Measurements from ENCODE around the gene GARNL3. TPM values are rescaled to one million over a fixed set of nuclear protein-coding genes. Genes with fewer than 3 reads are reported as not detected.

GARNL3 gene
- total RNA-seq, 1 donor from 2014 or later, result 32.0 TPM

GRCh38 chr9:127384901-127385300, 120.3 kb downstream of the GARNL3 start:
- Histone ChIP-seq H3K9ac (no peak overlapping the region), H3K27me3 (no peaks in the 10 kb centered on the region), H3K27ac (no peak overlapping the region), H3K4me1 (no peaks in the 10 kb centered on the region), H3K36me3 (no peaks in the 10 kb centered on the region), H3K4me3 (no peak overlapping the region), H3K79me2 (ENCODE audit: low read depth) (no peaks in the 10 kb centered on the region), H2AFZ (replicated peaks) (no peak overlapping the region), H3F3A (ENCODE audit: low read depth) (no peaks in the 10 kb centered on the region), H3K4me2 (no peak overlapping the region), H3K9me3 (ENCODE audit: low read depth) (no peaks in the 10 kb centered on the region), H4K20me1 (ENCODE audit: low read depth) (no peaks in the 10 kb centered on the region)
- Mint-ChIP-seq H3K4me1 (peaks cover 34% of the 10 kb centered on the region), H3K36me3 (no peaks in the 10 kb centered on the region), H3K4me3 (no peak overlapping the region), H3K27ac (no peak overlapping the region), H3K9me3 (no peaks in the 10 kb centered on the region), H3K27me3 (ENCODE audit: insufficient read depth, low read depth) (no peaks in the 10 kb centered on the region)
- DNase-seq (ENCODE audit: low spot score), result no peak
- TF ChIP-seq EZH2 (IDR thresholded peaks at IDR 0.05) (no peak), CTCF (IDR thresholded peaks at IDR 0.05) (no peak), EZH2phosphoT487 (IDR thresholded peaks at IDR 0.05) (no peak)

- no peaks in the 10 kb centered on the region for H3K4me1 ChIP-seq
- H3K9me3 ChIP-seq (ENCODE audit: low read depth), result no peaks in the 10 kb centered on the region
- no peak overlapping the region for H3K27ac ChIP-seq
- no peaks in the 10 kb centered on the region for H3K9me3 Mint-ChIP-seq
- no peaks in the 10 kb centered on the region for H3K27me3 Mint-ChIP-seq (ENCODE audit: insufficient read depth, low read depth)
- peaks cover 40% of the 10 kb centered on the region for H3K4me1 Mint-ChIP-seq
- no peaks in the 10 kb centered on the region for H3K27me3 ChIP-seq
- no peak overlapping the region for H3K27ac Mint-ChIP-seq
- no peak overlapping the region for H2AFZ ChIP-seq (replicated peaks)
- H3K36me3 ChIP-seq, result no peaks in the 10 kb centered on the region
- no peaks in the 10 kb centered on the region for H3K36me3 Mint-ChIP-seq
- H3F3A ChIP-seq (ENCODE audit: low read depth), result no peaks in the 10 kb centered on the region
- no peaks in the 10 kb centered on the region for H3K79me2 ChIP-seq (ENCODE audit: low read depth)
- no peak overlapping the region for H3K4me2 ChIP-seq
- peak overlapping the region; percentile 48 for H3K4me3 Mint-ChIP-seq
- no peaks in the 10 kb centered on the region for H4K20me1 ChIP-seq (ENCODE audit: low read depth)
- TF ChIP-seq EZH2phosphoT487 (IDR thresholded peaks at IDR 0.05), result no peak
- no peak for TF ChIP-seq CTCF (IDR thresholded peaks at IDR 0.05)
- TF ChIP-seq EZH2 (IDR thresholded peaks at IDR 0.05), result no peak
- H3K9ac ChIP-seq, result no peak overlapping the region
- DNase-seq (ENCODE audit: low spot score), result no peak
- H3K4me3 ChIP-seq, result no peak overlapping the region
These were observed 121.7 kb downstream of the GARNL3 start for GRCh38 chr9:127386249-127386648.

GRCh38 chr9:127386981-127387380, 122.4 kb downstream of the GARNL3 start:
- H3K36me3 Mint-ChIP-seq, result no peaks in the 10 kb centered on the region
- no peaks in the 10 kb centered on the region for H3K9me3 ChIP-seq (ENCODE audit: low read depth)
- H3K36me3 ChIP-seq, result no peaks in the 10 kb centered on the region
- no peak overlapping the region for H3K27ac ChIP-seq
- no peaks in the 10 kb centered on the region for H3K4me1 ChIP-seq
- H3K27me3 Mint-ChIP-seq (ENCODE audit: insufficient read depth, low read depth), result no peaks in the 10 kb centered on the region
- H3K27me3 ChIP-seq, result no peaks in the 10 kb centered on the region
- H3K4me2 ChIP-seq, result no peak overlapping the region
- H3K4me3 ChIP-seq, result no peak overlapping the region
- H3K9ac ChIP-seq, result no peak overlapping the region
- no peak for DNase-seq (ENCODE audit: low spot score)
- H2AFZ ChIP-seq (replicated peaks), result no peak overlapping the region
- no peak overlapping the region for H3K27ac Mint-ChIP-seq
- TF ChIP-seq EZH2 (IDR thresholded peaks at IDR 0.05) (no peak), EZH2phosphoT487 (IDR thresholded peaks at IDR 0.05) (no peak), CTCF (IDR thresholded peaks at IDR 0.05) (no peak)
- H3K4me1 Mint-ChIP-seq, result peaks cover 40% of the 10 kb centered on the region
- H3K79me2 ChIP-seq (ENCODE audit: low read depth), result no peaks in the 10 kb centered on the region
- no peak overlapping the region for H3K4me3 Mint-ChIP-seq
- no peaks in the 10 kb centered on the region for H3K9me3 Mint-ChIP-seq
- no peaks in the 10 kb centered on the region for H4K20me1 ChIP-seq (ENCODE audit: low read depth)
- no peaks in the 10 kb centered on the region for H3F3A ChIP-seq (ENCODE audit: low read depth)
